Urothelium cell line (cell line): ENCODE results near the gene WWTR1.

Experiments used
- DNase-seq: peaks from one replicate; pipeline ENCODE4 v3.0.0; 2011; ENCODE audit warnings: low spot score, mixed read lengths
- FAIRE-seq: peaks from 2 replicates; lab custom pipeline; 2011; peaks lifted over from hg19 to GRCh38; lab: Jason Lieb, UNC

The WWTR1 gene

DNA sequence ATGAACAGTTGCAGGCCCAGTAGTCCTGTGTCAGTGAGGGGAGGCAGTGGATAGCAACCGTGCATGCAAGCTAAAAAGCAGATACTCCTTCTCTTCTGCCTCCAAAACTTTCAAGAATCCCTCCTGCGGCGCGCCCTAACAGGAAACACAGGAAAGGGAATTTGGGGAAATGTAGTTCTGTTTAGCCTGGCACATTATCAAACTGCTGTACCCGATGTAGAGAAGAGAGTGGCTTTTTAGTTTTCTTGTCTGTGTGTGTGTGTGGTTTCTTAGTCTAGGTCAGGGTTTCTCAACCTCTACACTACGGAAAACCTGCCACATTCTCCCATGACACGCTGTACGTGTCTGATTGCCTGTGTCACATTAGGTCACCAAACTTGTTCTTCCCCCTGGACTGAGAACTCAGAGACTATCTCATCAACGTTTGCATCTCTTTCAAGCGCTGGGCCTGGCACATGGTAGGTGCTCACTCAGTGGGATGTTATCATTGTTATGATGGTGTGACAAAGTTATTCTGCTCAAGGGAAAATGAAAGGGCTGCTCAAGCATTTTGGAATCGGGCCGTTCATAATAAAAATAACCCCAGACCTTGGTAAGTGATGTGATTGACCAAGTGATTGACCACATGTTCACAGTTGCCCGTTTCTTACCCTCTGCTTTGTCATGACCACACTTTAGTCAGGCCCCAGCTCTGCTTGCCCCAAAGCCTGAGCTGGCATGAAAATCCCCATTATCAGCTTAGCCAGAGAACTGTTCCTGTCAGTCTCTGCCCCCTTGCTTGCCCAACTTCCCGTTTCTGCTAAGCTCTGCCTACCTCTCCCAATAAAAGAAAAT lies 150.1 kb downstream of the WWTR1 start:
- FAIRE-seq: no peak

GRCh38 chr3:149506965-149507364 lies 150.9 kb downstream of the WWTR1 start:
- FAIRE-seq: no peak
- DNase-seq: no peak

More for the DNA sequence above, 150.1 kb downstream of the WWTR1 start:
- no peak for DNase-seq

GRCh38 chr3:149506540-149506939 lies 151.3 kb downstream of the WWTR1 start:
- FAIRE-seq (no peak), DNase-seq (no peak)

DNA sequence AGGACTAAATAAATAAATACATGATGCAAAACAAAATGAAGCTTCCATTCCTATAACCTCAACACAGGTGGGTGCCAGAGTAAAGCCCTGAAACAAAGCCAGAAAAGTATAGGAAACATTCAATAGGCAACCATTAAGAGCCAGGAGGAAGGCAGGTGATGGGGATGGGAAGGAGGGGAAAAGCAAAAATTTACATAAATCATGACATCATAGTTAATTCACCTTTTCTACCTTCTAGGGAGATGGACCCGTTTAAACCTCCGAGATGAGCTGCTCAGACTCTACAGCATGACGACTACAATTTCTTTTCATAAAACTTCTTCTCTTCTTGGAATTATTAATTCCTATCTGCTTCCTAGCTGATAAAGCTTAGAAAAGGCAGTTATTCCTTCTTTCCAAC lies 155.4 kb downstream of the WWTR1 start:
- DNase-seq: no peak
- no peak for FAIRE-seq

GRCh38 chr3:149501524-149501923 lies 156.3 kb downstream of the WWTR1 start:
- FAIRE-seq: no peak

GRCh38 chr3:149497966-149498670 lies 159.7 kb downstream of the WWTR1 start:
- DNase-seq (no peak), FAIRE-seq (no peak)

More at GRCh38 chr3:149501524-149501923, 156.3 kb downstream of the WWTR1 start:
- DNase-seq: no peak

GRCh38 chr3:149496891-149497290 lies 160.9 kb downstream of the WWTR1 start:
- DNase-seq (no peak), FAIRE-seq (no peak)

- DNase-seq (no peak), FAIRE-seq (no peak)
These were observed 162.2 kb downstream of the WWTR1 start for GRCh38 chr3:149495581-149496125.

- DNase-seq: peak; percentile 22
- FAIRE-seq: no peak
These were observed 162.9 kb downstream of the WWTR1 start for GRCh38 chr3:149494759-149495580.

DNA sequence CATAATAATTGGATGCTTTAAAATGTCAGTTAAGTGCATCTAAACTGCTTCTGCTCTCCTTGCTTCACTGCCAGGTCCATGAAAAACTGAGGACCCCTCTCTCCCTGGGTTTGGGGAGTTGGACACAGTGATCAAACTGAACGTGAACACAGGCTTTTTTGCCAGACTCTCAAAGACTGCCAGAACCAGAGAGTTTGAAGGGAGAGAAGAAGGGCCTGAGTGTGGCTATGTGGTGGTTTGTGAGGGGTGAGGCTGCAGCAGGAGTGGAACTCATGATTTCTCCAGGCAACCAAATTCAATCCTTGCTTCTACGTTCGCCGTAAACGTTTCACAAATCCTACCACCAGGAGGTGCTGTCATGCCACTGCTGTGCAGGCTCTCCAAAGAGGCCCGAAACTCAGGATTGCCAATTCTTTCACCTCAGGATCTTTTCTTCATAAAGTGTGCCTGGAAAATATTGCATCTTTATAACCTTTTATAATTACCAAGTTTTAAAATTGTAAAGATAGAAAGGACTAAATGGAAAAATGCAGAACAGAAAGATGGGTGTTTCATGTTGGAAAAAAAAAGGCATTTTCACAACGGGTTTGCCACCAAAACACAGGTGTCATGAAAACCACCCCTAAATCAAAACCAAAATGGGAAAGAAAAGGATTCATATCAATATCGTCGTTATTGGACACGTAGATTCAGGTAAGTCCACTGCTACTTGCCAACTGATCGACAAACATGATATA lies 163.6 kb downstream of the WWTR1 start:
- FAIRE-seq: no peak
- DNase-seq: peak; percentile 50

- no peak for DNase-seq
- no peak for FAIRE-seq
These were observed 164.4 kb downstream of the WWTR1 start for GRCh38 chr3:149493315-149494021.

DNA sequence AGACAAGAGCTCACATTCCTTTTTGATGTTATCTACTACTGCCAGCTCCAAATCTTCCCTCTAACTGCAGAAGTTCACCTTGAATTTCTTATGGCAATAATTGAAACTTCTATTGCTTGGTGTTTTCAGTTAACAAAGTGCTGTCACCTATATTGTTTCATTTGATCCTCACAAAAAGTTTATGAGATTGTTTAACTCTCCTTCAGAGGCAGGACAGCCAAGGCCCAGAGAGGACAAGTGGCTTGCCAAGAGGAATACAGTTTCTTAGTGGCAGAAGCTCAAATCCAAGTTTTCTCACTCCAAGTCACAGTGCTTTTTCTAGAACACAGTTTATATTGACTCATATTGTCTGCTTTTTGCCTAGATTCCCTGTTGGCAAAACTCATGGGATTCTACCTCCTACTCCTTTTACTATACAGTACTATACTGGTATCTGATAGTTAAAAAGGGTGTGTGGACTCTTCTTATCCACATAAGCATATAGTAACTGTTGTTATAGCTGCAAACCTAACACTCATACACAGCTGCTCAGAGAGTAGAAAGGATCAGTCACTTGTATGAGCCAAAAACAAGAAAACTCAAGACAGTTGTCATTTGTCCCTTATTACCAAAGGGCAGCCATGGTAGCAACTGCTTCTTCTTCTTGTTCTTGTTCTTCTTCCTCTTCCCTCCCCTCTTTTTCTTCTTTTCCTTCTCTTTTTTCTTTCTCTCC lies 167.4 kb downstream of the WWTR1 start:
- DNase-seq (no peak), FAIRE-seq (no peak)

- FAIRE-seq (no peak), DNase-seq (peak; percentile 16)
These were observed 168.7 kb downstream of the WWTR1 start for GRCh38 chr3:149489060-149489690.

GRCh38 chr3:149487598-149488197 lies 170.1 kb downstream of the WWTR1 start:
- no peak for FAIRE-seq

GRCh38 chr3:149486726-149487125 lies 171.1 kb downstream of the WWTR1 start:
- no peak for DNase-seq
- FAIRE-seq: no peak

More at GRCh38 chr3:149487598-149488197, 170.1 kb downstream of the WWTR1 start:
- DNase-seq: peak; percentile 18

DNA sequence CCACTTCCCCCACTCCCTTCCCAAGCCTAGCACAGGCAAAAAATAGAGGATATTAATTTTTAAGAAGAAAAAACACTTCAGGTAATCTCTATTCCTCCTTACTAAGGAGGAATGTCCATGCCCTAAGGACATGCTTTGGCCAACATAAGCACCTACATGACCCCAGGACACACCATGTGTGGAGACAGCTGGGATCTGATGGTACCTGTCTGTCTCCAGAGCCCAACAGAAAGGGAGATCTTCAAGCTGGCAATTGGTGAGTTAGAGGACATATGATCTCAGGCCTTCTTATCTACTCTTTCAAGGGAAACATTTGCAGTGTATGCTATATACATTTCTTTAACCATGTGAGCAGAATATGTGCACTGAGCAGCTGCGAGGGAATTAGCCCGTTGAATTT lies 176.3 kb downstream of the WWTR1 start:
- FAIRE-seq (no peak), DNase-seq (no peak)

GRCh38 chr3:149481056-149481455 lies 176.8 kb downstream of the WWTR1 start:
- FAIRE-seq: no peak
- no peak for DNase-seq
